PC-3 (cell line): ENCODE measurements around the gene RXRA. TPM values are rescaled to one million over a fixed set of nuclear protein-coding genes. Genes with fewer than 3 reads are reported as not detected.

ENCODE experiments used
- ATAC-seq: fragments of 200-7000 bp; cut with Tn5 transposase; 2 replicates; pipeline ENCODE4 v1.9.1; 2020; ENCODE audit warnings: mild to moderate bottlenecking, moderate library complexity
- BruUV-seq: library from RNA; stranded (reverse); fragments of 400-500 nt; replicated peaks from 2 replicates; lab custom pipeline; 2021; lab: Mats Ljungman, UMichigan
- CTCF ChIA-PET: fragments of 300-600 bp; sonication (Branson Sonifier 250); formaldehyde crosslinking; loops from one replicate; lab custom pipeline; 2022; ENCODE audit warnings: antibody characterized with exemption; lab: Charles Lee
- POLR2A ChIA-PET: fragments of 300-600 bp; sonication (Branson Sonifier 250); formaldehyde crosslinking; loops from one replicate; lab custom pipeline; 2022; ENCODE audit warnings: antibody characterized with exemption; ENCODE audit not compliant: unreplicated experiment; lab: Charles Lee
- DNase-seq: peaks from one replicate; pipeline ENCODE4 v3.0.0-alpha.2; 2015
- H2AFZ ChIP-seq: fragments of 300-600 bp; sonication (generic); 2 replicates; pipeline ENCODE4 v1.6.0; 2016; ENCODE audit warnings: antibody characterized with exemption, low read length
- H3F3A ChIP-seq: fragments of 300-600 bp; sonication (generic); one replicate; pipeline ENCODE4 v1.6.0; 2017; ENCODE audit warnings: antibody characterized with exemption, low read length, control low read depth, mild to moderate bottlenecking; ENCODE audit not compliant: unreplicated experiment
- H3K27ac ChIP-seq: fragments of 300-600 bp; sonication (generic); 2 replicates; pipeline ENCODE4 v1.5.1; 2016; ENCODE audit warnings: mild to moderate bottlenecking, low read length
- H3K27me3 ChIP-seq: fragments of 300-600 bp; sonication (generic); 2 replicates; pipeline ENCODE4 v1.6.1; 2016; ENCODE audit warnings: low read length, mixed read lengths
- H3K36me3 ChIP-seq: fragments of 300-600 bp; sonication (generic); 2 replicates; pipeline ENCODE4 v1.6.1; 2016; ENCODE audit warnings: low read depth, mixed run types, low read length, mixed read lengths
- H3K4me1 ChIP-seq: fragments of 300-600 bp; sonication (generic); 2 replicates; pipeline ENCODE4 v1.5.1; 2016; ENCODE audit warnings: low read length; ENCODE audit not compliant: insufficient read depth
- H3K4me2 ChIP-seq: fragments of 300-600 bp; sonication (generic); 2 replicates; pipeline ENCODE4 v1.6.0; 2016; ENCODE audit warnings: low read length
- H3K4me3 ChIP-seq: fragments of 300-600 bp; sonication (generic); 2 replicates; pipeline ENCODE4 v1.5.1; 2016; ENCODE audit warnings: mild to moderate bottlenecking, low read length, mixed read lengths
- H3K79me2 ChIP-seq: fragments of 300-600 bp; sonication (generic); 2 replicates; pipeline ENCODE4 v1.6.1; 2017; ENCODE audit warnings: low read length, mixed read lengths
- H3K9ac ChIP-seq: fragments of 300-600 bp; sonication (generic); 2 replicates; pipeline ENCODE4 v1.6.0; 2016; ENCODE audit warnings: mild to moderate bottlenecking, low read length
- H3K9me2 ChIP-seq: fragments of 300-600 bp; sonication (generic); replicated peaks from 2 replicates; pipeline ENCODE4 v1.6.1; 2016; ENCODE audit warnings: mixed run types, low read length, mixed read lengths
- H3K9me3 ChIP-seq: fragments of 300-600 bp; sonication (generic); 2 replicates; pipeline ENCODE4 v1.6.1; 2016; ENCODE audit warnings: low read length, mixed read lengths
- H4K20me1 ChIP-seq: fragments of 300-600 bp; sonication (generic); 2 replicates; pipeline ENCODE4 v1.6.1; 2016; ENCODE audit warnings: low read length, mixed read lengths
- EZH2 ChIP-seq: fragments of 300-600 bp; sonication (generic); IDR thresholded peaks from one replicate; pipeline ENCODE4 v1.6.1; 2017; ENCODE audit warnings: antibody characterized with exemption, mild to moderate bottlenecking, low read length; ENCODE audit not compliant: unreplicated experiment
- EZH2phosphoT487 ChIP-seq: fragments of 300-600 bp; sonication (generic); IDR thresholded peaks from 2 replicates; pipeline ENCODE4 v1.6.1; 2018; ENCODE audit warnings: mild to moderate bottlenecking, antibody characterized with exemption, low read length, borderline replicate concordance
- intact Hi-C: fragments of 100-400 bp; cut with micrococcal nuclease; formaldehyde crosslinking; loops from 2 replicates; pipeline ENCODE4 v1.9.0; 2023
- total RNA-seq: library from RNA; depleted of rRNA; stranded (reverse); fragments of >200 nt; gene quantifications from 2 replicates; pipeline ENCODE4 v1.2.3, GENCODE V29; 2014
- TF ChIP-seq, protein P1 (sequence below): fragments of 300-600 bp; sonication (generic); conservative IDR thresholded peaks from 2 replicates; pipeline ENCODE4 v1.5.1; 2017; ENCODE audit warnings: antibody characterized with exemption, low read depth, mild to moderate bottlenecking, low read length

The RXRA gene
- total RNA-seq, 1 experiment from 2014 or later, result 17.5 TPM

DNA sequence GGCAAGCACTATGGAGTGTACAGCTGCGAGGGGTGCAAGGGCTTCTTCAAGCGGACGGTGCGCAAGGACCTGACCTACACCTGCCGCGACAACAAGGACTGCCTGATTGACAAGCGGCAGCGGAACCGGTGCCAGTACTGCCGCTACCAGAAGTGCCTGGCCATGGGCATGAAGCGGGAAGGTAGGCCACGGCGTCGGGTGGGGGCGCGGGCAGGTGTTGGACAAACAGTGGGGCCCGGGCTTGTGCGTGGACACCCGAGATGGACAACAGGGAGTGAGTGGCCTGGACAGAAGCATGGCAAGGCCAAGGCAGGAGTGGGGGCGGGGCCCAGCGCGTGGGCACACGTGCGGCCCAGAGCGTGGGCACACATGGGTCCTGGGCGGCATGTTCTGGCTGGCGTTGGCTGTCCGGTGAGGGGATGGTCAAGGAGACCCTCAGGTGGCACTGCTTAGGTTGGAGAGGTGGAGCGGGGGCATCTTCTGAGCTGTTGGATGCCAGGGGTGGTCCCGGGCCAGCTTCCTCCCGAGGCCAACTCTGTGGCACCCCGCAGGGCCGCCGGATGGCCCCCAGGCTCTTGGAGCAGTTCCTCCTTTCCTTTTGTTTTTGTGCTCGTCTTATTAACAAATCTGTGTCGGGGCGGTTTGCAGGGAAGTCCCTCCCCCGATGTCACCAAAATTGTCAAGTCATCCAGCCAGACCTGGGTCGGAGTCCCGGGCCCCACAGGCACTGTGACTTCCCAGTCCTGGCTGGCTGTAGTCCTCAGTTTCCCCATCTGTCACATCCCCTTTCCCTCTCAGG lies 82.9 kb downstream of the RXRA start:
- Histone ChIP-seq H3K4me2 (no peak overlapping the region), H3K9me2 (no peaks in the 10 kb centered on the region), H2AFZ (no peak overlapping the region), H3K9me3 (no peaks in the 10 kb centered on the region), H3K27ac (no peak overlapping the region), H3K27me3 (no peaks in the 10 kb centered on the region), H3K36me3 (no peaks in the 10 kb centered on the region), H4K20me1 (peaks cover 2% of the 10 kb centered on the region; the same call in 1 of the 2 replicates), H3K79me2 (peaks cover 8% of the 10 kb centered on the region; the same call in 1 of the 2 replicates), H3K4me3 (no peak overlapping the region), H3F3A (no peaks in the 10 kb centered on the region), H3K9ac (no peak overlapping the region), H3K4me1 (peaks cover 30% of the 10 kb centered on the region)
- POLR2A ChIA-PET, result no interaction called here
- BruUV-seq, result no TSS peak
- ATAC-seq, result no peak
- DNase-seq, result no peak
- intact Hi-C loops, result no loop called here
- no peak for TF ChIP-seq EZH2
- TF ChIP-seq, protein P1, sequence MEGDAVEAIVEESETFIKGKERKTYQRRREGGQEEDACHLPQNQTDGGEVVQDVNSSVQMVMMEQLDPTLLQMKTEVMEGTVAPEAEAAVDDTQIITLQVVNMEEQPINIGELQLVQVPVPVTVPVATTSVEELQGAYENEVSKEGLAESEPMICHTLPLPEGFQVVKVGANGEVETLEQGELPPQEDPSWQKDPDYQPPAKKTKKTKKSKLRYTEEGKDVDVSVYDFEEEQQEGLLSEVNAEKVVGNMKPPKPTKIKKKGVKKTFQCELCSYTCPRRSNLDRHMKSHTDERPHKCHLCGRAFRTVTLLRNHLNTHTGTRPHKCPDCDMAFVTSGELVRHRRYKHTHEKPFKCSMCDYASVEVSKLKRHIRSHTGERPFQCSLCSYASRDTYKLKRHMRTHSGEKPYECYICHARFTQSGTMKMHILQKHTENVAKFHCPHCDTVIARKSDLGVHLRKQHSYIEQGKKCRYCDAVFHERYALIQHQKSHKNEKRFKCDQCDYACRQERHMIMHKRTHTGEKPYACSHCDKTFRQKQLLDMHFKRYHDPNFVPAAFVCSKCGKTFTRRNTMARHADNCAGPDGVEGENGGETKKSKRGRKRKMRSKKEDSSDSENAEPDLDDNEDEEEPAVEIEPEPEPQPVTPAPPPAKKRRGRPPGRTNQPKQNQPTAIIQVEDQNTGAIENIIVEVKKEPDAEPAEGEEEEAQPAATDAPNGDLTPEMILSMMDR, result no peak
- no peak for TF ChIP-seq EZH2phosphoT487
- CTCF ChIA-PET, result no interaction called here

DNA sequence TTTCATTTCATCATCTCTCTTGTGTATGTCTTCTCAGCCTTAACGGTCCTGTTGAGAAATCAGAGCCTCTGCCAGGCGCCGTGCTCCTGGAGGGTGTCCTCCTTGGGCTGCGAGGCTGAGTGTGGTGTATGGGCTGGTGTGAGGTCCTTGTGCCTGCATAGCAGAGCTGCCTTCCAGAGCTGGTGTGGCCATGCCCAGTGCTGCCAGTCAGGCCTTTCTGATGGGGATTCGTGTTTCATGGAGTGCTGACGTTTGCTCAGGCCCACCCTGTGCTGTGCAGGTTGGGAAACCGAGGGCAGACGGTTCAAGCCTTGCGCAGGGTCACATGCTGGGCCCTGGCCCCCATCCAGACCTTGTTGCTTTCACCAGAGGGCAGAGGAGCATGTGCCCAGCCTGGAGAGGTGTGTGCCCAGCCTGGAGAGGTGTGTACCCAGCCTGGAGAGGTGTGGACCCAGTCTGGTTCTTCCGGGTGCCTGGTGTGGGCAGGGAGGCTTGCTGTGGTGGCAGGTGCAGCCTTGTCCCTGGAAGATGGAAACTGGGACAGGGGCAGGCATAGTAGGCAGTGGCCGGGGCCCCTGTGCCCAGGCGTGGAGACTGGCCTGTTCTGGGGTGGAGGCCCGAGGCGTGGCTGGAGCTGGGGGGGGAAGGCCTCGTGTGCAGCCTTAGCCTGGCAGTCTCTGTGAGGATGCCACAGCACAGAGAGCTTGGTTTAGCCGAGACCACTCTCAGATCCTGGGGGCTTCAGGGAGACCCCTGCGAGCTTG lies 84.0 kb downstream of the RXRA start:
- no peak overlapping the region for H3K27ac ChIP-seq
- H3K4me1 ChIP-seq, result peaks cover 35% of the 10 kb centered on the region
- H3K4me3 ChIP-seq, result no peak overlapping the region
- no peak overlapping the region for H3K4me2 ChIP-seq
- H4K20me1 ChIP-seq, result peaks cover 6% of the 10 kb centered on the region; the same call in 1 of the 2 replicates
- peaks cover 8% of the 10 kb centered on the region; the same call in 1 of the 2 replicates for H3K79me2 ChIP-seq
- TF ChIP-seq EZH2phosphoT487 (no peak), EZH2 (no peak)
- TF ChIP-seq, protein P1, result no peak
- no peak for ATAC-seq
- no peaks in the 10 kb centered on the region for H3K9me2 ChIP-seq
- H3K9me3 ChIP-seq, result no peaks in the 10 kb centered on the region
- no peaks in the 10 kb centered on the region for H3K36me3 ChIP-seq
- H3F3A ChIP-seq, result no peaks in the 10 kb centered on the region
- DNase-seq, result no peak
- H2AFZ ChIP-seq, result no peak overlapping the region
- intact Hi-C loops, result loop anchor here (10.0 kb wide), 1 partner anchor 85 kb away; the partner anchor contains the start of gene RXRA
- CTCF ChIA-PET, result no interaction called here
- no TSS peak for BruUV-seq
- no peak overlapping the region for H3K9ac ChIP-seq
- POLR2A ChIA-PET, result interaction anchor here (0.8 kb wide), 1 partner anchor 274 kb away, joined by 5 read pairs; the partner anchor contains the start of gene WDR5
- no peaks in the 10 kb centered on the region for H3K27me3 ChIP-seq
